Measurements from ENCODE around the gene CLIC4. TPM values are rescaled to one million over a fixed set of nuclear protein-coding genes. Genes with fewer than 3 reads are reported as not detected.
"Not testable (repeated sequence)": the region's sequence is repeated elsewhere in the genome, so short reads cannot be mapped to it uniquely, and the experiment has no call there.

CLIC4 gene
- total RNA-seq, 4 donors from 2014 or later: 399 to 688 (median 564) TPM

DNA sequence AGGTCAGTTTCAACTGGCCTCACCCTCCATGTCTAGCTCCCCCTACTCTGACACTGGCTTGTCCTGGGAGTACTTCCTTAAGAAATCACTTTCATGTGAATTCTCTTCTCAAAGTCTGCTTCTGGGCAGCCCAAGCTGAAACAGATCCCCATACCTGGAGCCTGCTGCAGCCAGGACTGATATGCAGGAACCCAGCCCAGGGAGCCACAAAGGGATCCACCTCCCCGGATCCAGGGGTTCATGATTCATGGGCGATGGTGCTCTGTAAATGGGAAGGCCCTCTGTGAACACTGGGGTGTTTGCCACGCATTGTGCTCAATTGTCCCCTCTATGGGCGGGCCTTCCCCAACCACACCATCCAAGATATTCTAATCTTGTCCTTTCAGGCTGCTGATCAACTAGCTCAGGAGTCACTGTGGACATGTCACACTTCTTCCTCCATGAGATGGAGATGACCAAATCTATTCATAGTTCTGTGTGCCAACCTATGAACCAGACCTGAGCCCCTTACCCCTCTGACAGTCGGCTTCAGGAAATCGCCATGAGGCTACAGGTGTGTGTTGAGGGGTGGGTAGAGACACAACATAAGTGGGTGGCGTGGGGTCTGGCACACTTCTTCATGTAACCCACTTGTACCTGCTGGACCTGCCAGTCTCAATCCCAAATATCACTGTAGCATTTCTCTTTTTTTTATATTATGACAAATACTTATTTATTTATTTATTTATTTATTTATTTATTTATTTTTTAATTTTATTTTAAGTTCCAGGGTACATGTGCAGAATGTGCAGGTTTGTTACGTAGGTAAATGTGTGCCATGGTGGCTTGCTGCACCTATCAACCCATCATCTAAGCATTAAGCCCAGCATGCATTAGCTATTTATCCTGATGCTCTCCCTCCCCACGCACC, 143.1 kb downstream of the CLIC4 start:
- H3K9me3 ChIP-seq: peaks cover 0 to 50% (median 0%) of the 10 kb centered on the region in 4 donors
- H3K4me1 ChIP-seq: no peaks in the 10 kb centered on the region
- H3K27ac ChIP-seq: no peak overlapping the region
- TF ChIP-seq POLR2A (IDR thresholded peaks at IDR 0.05) (no peak), CTCF (IDR thresholded peaks at IDR 0.05) (no peak), EP300 (IDR thresholded peaks at IDR 0.05) (no peak)
- DNase-seq (ENCODE audit: low spot score in 2 of 2): no peak
- no peak overlapping the region for H3K4me3 ChIP-seq
- H3K36me3 ChIP-seq: no peaks in the 10 kb centered on the region
- no peaks in the 10 kb centered on the region for H3K27me3 ChIP-seq
- 91 to 95% methylated on average over 9 of the region's 9 CpGs for WGBS, 2 donors

DNA sequence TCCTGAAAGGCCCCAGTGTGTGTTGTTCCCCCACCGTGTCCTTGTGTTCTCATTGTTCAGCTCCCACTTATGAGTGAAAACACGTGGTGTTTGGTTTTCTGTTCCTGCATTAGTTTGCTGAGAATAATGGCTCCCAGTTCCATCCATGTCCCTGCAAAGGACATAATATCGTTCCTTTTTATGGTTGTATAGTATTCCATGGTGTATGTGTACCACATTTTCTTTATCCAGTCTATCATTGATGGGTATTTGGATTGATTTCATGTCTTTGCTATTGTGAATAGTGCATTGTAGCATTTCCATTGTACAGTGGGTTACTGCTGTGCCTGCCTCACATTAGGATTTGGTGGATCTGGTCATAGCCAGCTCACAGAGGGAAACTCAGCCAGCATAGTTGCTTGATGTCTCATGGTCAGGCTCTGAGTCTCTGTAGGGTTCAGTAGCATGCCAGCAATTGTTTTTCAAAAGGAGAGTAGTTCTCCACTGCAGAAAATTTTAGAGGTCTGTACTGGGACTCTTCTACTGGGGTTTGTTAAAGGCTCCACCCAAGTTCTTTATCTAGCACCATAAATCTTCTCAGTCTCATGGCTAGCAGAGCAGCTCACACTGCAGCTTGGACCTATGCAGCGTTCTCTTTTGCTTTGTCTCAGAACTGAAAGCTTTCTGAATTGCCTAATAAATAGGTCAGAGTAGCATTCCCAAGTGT, 143.9 kb downstream of the CLIC4 start:
- H3K4me1 ChIP-seq: no peaks in the 10 kb centered on the region
- no peak overlapping the region for H3K4me3 ChIP-seq
- H3K27me3 ChIP-seq: no peaks in the 10 kb centered on the region
- no peak for DNase-seq (ENCODE audit: low spot score in 2 of 2)
- no peak overlapping the region for H3K27ac ChIP-seq
- peaks cover 0 to 42% (median 0%) of the 10 kb centered on the region in 4 donors for H3K9me3 ChIP-seq
- no peak for TF ChIP-seq POLR2A (IDR thresholded peaks at IDR 0.05)
- TF ChIP-seq CTCF (IDR thresholded peaks at IDR 0.05): no peak
- no peak for TF ChIP-seq EP300 (IDR thresholded peaks at IDR 0.05)
- 70% methylated on average over 4 of the region's 4 CpGs for WGBS, 2 donors
- H3K36me3 ChIP-seq: no peaks in the 10 kb centered on the region

- Histone ChIP-seq H3K27ac (no peak overlapping the region), H3K36me3 (no peaks in the 10 kb centered on the region), H3K9me3 (peaks cover 0 to 30% (median 0%) of the 10 kb centered on the region in 4 donors), H3K4me1 (no peaks in the 10 kb centered on the region), H3K27me3 (no peaks in the 10 kb centered on the region), H3K4me3 (no peak overlapping the region)
- TF ChIP-seq CTCF (IDR thresholded peaks at IDR 0.05) (no peak), POLR2A (IDR thresholded peaks at IDR 0.05) (no peak), EP300 (IDR thresholded peaks at IDR 0.05) (no peak)
- no peak for DNase-seq (ENCODE audit: low spot score in 2 of 2)
- 71 to 76% methylated on average over 2 of the region's 2 CpGs for WGBS, 2 donors
Observed at GRCh38 chr1:24890887-24891286, 145.6 kb downstream of the CLIC4 start.

GRCh38 chr1:24891367-24891766, 146.1 kb downstream of the CLIC4 start:
- 72 to 90% methylated on average over 1 of the region's 1 CpG for WGBS, 2 donors
- not testable (repeated sequence) for H3K4me1 ChIP-seq; DNase-seq (ENCODE audit: low spot score in 2 of 2); H3K36me3 ChIP-seq; H3K27ac ChIP-seq; H3K4me3 ChIP-seq; H3K27me3 ChIP-seq
- peaks cover 0 to 26% (median 0%) of the 10 kb centered on the region in 4 donors for H3K9me3 ChIP-seq

- no peak overlapping the region for H3K27ac ChIP-seq
- no peak for TF ChIP-seq POLR2A (IDR thresholded peaks at IDR 0.05)
- TF ChIP-seq EP300 (IDR thresholded peaks at IDR 0.05): no peak
- no peak for TF ChIP-seq CTCF (IDR thresholded peaks at IDR 0.05)
- WGBS, 2 donors: 81 to 88% methylated on average over 1 of the region's 1 CpG
- peaks cover 0 to 18% (median 0%) of the 10 kb centered on the region in 4 donors for H3K9me3 ChIP-seq
- peaks cover 0 to 6% of the 10 kb centered on the region in 2 donors for H3K27me3 ChIP-seq
- no peaks in the 10 kb centered on the region for H3K4me1 ChIP-seq
- DNase-seq (ENCODE audit: low spot score in 2 of 2): no peak
- H3K4me3 ChIP-seq: no peak overlapping the region
- H3K36me3 ChIP-seq: no peaks in the 10 kb centered on the region
Observed at GRCh38 chr1:24892188-24893153, 147.2 kb downstream of the CLIC4 start.

All from tibial nerve (tissue), 4 donors.